ENCODE data around the gene PIKFYVE.

- TF ChIP-seq CTCF (IDR thresholded peaks at IDR 0.05) (no peak), POLR2A (IDR thresholded peaks at IDR 0.05) (no peak)
These were observed 113.1 kb downstream of the PIKFYVE start for GRCh38 chr2:208379192-208379591.

Data from heart left ventricle (tissue), 13 donors.